ENCODE data around the gene GPC2.

GPC2 gene

GRCh38 chr7:100171087-100171681 lies 6.0 kb downstream of the GPC2 start:
- DNase-seq (ENCODE audit: extremely low read depth in 1 of 2, low read depth in 1 of 2), result no peak

GRCh38 chr7:100170101-100170897 lies 6.9 kb downstream of the GPC2 start:
- no peak for DNase-seq (ENCODE audit: extremely low read depth in 1 of 2, low read depth in 1 of 2)

GRCh38 chr7:100169147-100169850 lies 7.9 kb downstream of the GPC2 start:
- no peak for DNase-seq (ENCODE audit: extremely low read depth in 1 of 2, low read depth in 1 of 2)

DNA sequence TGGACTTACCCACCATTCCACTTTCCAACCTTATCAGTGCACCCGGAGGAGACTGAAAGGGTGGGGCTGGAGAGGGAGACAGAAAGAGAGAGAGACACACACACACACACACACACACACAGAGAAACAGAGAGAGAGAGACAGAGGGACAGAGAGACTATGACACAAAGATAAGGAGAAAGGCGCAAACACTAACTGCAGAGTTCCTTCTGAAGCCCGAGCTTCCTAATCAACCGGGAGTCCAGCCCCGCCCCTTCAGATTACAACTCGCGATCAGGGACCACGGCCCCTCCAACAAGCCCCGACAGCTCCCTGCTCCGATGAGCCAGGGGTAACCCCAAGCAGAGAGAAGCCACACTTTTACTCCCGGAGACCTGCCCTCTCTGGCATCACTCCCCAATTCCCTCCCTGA lies 9.3 kb downstream of the GPC2 start:
- no peak for DNase-seq (ENCODE audit: extremely low read depth in 1 of 2, low read depth in 1 of 2)

DNA sequence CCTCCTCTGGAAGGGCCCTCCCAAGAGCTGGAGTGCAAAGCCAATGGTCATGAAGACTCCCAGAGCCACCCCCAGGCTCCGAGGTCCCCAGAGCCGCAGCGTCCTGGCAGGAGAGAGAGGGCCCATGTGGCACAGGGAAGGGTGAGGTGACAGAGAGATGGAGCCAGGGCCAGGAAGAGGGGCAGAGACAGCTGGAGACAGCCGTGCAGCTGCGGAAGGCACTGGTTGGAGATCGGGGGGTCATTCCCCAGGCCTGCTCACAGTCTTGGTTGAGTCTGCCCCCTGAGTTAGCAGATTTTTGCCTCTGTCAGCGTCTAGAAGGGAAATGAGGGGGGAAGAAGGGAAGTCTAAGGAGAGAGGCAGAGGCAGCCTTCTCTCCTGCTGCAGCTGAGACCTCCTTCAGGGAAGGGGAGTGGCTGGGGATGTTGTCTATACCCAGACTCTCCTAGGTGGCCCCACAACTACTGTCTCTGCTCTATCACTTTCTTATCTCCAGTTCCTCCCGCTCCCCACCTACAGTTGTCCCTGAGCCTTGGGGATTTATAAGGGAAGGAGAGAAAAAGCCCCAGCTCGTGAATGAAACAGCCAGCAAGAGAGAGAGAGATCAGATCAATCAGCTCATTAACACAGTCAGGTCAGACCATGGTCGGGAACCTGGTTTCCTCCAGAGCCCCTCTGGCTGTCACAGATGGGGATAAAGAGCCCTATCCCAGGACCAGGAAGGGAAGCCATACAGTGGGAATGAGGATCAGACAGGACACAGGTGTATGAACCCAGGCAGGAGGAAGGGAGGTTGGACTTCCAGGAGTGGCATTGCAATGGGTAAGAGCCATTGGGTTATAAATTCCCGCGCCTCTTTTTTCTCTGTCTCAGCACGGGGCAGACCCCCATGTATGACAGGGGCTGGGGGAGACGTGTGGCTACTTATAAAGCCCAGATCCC lies 9.9 kb downstream of the GPC2 start:
- DNase-seq (ENCODE audit: extremely low read depth in 1 of 2, low read depth in 1 of 2), result no peak

DNA sequence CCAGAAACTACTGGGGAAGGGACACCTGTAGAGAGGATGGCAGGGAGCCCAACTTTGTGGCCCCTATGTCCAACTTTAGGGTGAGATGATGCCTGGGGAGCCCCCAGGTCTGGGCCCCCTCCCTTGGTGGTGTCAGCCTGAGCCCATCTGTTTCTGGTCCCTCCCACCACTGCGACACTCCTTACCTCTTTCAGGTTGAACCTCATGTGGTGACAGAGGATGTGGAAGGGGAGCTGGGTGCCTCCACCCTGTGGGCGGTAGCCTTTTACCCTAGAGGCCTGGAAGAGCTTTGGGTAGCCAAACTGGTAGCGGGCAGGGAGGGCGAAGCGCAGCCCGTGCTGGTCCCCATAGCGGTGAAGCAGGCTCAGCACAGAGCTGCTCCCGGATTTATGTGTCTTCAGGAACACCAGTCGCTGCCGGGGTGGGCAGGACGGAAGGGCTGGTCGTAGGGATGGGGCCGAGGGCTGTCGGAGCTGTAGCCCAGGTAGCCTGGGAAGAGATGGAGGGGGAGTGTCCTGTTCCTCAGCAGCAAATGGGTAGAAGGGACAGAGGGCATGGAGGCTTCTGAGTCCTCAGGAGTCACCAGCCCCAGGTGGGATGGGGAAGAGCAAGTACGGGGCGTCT lies 10.8 kb downstream of the GPC2 start:
- no peak for DNase-seq (ENCODE audit: extremely low read depth in 1 of 2, low read depth in 1 of 2)

GRCh38 chr7:100163871-100164270 lies 13.3 kb downstream of the GPC2 start:
- DNase-seq (ENCODE audit: extremely low read depth in 1 of 2, low read depth in 1 of 2), result no peak

DNA sequence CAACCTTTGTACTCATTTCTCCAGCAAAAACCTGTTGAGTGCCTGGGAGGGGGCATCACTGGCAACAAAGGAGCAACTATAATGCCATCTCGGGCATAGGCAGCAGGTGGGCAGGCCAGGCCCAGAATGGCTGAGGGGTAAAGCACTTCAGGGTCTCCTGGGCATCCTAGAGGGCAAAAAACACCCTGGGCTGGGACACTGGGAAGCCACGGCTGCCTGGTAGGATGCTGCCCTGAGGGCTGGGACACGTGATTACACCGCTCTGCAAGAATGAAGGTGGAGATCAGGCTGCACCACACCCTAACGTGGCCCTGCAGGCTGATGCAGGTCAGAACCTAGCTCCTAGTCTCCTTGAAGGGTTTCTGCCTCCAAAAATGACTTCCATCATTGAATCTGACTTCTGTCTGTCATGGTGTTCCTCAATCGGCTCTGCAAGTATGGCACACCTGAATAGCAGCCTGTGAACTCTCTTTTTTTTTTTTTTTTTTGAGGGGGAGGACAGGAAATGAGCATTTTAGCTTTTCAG lies 14.1 kb downstream of the GPC2 start:
- no peak for DNase-seq (ENCODE audit: extremely low read depth in 1 of 2, low read depth in 1 of 2)

- DNase-seq (ENCODE audit: extremely low read depth in 1 of 2, low read depth in 1 of 2), result no peak
These were observed 17.1 kb downstream of the GPC2 start for GRCh38 chr7:100160067-100160466.

- DNase-seq (ENCODE audit: extremely low read depth in 1 of 2, low read depth in 1 of 2), result no peak
These were observed 18.0 kb downstream of the GPC2 start for GRCh38 chr7:100159099-100159623.

DNA sequence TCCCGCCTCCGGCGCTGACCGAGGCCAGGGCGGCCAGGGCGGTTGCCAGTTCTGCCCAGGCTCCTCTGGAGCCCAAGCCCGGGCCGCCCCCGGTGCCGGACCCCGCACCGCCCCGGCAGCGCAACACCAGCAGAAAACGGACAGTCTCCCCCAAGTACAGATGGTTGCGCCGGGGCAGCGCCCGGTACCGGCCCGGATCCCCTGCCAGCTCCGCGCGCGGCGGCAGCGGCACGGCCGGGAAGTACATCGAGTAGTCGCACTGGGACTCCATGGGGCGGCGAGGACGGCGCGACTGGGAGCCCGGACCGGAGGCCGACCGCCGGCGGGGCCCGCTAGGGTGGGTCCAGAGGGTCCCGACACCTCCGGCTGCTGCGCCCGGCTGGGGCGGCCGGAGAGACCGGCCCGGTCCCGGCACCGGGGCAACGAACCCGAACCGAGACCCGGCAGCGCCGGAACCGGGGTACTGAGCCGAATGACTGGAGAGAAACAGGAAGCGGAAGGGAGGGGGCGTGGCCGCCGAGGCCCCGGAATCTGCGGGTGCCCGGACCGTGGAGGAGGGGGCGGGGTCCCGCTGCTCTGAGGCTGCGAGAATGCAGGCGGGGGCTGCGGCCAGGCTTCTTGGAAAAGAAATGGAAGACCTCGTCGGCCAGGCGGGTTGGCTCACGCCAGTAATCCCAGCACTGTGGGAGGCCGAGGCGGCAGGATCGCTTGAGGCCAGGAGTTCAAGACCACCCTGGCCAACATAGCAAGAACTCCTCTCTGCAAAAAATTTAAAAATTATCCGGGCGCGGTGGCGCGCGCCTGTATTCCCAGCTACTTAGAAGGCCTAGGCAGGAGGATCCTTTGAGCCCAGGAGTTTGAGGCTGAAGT lies 18.7 kb downstream of the GPC2 start, which contains the start of gene TRAPPC14:
Gene TRAPPC14, minus strand, starts transcription at position 495 of the 870 bp plus-strand sequence. Its CDS starts 224 bp downstream, at position 271.
- peak; percentile 73 to 87 for DNase-seq (ENCODE audit: extremely low read depth in 1 of 2, low read depth in 1 of 2)

DNA sequence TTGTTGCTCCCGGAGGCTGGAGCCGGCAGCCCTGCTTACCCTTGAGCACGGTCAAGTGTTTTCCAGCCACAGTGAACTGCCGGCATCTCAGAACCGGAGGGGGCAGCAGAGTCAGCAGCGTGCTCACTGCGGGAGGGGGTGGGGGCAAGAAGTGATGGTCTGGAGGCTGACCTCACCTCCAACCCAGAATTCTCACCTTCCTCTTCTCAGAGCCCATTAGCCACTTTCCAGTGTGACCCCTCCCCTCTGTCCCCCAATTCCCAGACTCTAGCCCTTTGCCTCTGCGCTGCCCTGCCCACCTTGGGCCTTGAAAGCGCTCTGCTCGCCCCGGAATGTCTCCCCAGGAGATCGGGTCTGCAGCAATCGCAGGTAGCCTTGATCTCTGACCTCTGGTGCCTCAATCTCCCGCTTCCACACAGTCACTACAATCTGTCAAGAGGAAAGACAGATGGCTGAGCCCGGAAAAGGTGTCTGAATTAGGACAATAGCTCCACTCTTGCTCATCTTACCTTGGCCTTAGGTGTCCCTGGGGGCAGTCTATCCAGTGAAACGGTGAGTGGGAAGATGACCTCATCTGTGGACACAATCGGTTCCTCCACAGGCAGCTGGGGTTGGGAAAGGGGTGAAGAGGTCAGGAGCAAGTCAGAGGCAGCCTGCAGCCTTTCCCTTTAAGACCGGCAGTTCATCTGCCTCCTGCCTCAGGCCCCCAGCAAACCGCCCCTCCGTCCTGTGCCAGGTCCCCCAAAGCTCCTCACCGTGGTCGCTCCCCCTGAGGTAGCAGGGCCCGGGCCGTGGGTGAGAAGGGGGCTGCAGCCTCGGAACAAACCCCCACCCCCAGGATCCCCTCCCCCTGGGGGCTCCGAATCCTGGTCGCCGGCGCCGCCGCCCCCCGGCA lies 19.6 kb downstream of the GPC2 start:
- DNase-seq (ENCODE audit: extremely low read depth in 1 of 2, low read depth in 1 of 2), result no peak

GRCh38 chr7:100157069-100157333 lies 20.2 kb downstream of the GPC2 start:
- no peak for DNase-seq (ENCODE audit: extremely low read depth in 1 of 2, low read depth in 1 of 2)

DNA sequence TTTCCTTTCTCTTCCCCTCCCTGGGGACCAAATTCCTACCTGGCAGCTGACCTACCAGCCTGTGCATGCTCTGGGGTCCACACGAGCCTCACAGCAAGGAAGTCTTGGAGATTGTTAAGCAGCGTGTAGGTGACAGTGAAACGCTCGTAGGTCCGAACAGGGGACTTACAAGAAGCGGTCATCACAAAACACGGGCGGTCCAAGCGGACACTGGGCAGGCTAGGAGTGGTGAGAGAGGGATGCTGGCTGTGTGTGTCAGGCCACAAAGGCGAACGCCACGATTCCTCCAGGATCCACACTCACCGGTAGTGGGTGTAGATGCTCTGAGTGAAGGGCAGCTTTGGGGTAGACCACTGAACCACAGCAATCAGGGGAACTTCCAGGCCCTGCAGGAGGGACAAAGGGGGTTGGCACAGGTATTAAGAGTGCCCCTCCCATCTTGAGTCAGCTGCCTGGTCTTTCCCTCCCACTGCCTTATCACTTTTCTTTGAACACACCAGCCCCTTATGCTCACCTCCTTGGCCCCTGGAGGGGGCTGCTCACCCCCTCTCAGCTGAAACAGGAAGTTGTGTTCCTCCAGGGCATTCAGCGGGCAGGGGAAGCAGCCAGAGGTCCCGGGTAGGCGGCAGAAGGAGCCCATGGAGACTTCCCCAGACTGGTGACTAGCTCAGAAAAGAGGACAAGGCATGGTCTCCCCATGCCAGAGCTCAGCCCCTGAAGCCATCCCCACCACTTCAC lies 20.7 kb downstream of the GPC2 start:
- DNase-seq (ENCODE audit: extremely low read depth in 1 of 2, low read depth in 1 of 2), result no peak

GRCh38 chr7:100155553-100156317 lies 21.4 kb downstream of the GPC2 start:
- no peak for DNase-seq (ENCODE audit: extremely low read depth in 1 of 2, low read depth in 1 of 2)

GRCh38 chr7:100154651-100155491 lies 22.3 kb downstream of the GPC2 start:
- no peak for DNase-seq (ENCODE audit: extremely low read depth in 1 of 2, low read depth in 1 of 2)

Measured in activated CD8-positive, alpha-beta memory T cell treated with anti-CD3 and anti-CD28 coated beads for 1 hour (primary cell).